HG03342 (cell line): Measurements from ENCODE around the gene TMSB10.

Experiments used
- ATAC-seq: cut with Tn5 transposase; IDR thresholded peaks from one replicate; pipeline ENCODE4 v1.9.1; 2021; ENCODE audit warnings: mild to moderate bottlenecking, moderate library complexity; ENCODE audit not compliant: unreplicated experiment

Gene TMSB10

GRCh38 chr2:84879584-84880394, 25.7 kb upstream of the TMSB10 start:
- ATAC-seq, result peak; percentile 65

DNA sequence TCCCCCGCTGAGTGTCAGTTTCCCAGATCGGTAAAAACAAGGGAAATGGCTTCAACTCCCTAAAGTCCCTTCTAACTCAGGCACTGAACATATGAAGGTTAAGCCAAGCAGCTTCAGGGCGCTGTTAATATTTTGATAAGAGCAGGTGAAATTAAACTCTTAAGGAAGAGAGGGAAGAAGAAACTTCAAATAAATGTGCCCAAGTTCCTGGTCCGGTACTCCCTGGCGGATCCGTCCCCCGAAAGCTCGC, 25.1 kb upstream of the TMSB10 start:
- no peak for ATAC-seq

GRCh38 chr2:84880645-84881521, 24.6 kb upstream of the TMSB10 start, which contains the start of gene TRABD2A:
TRABD2A (minus strand) TSS chr2:84881084; CDS start chr2:84881039, 45 bp downstream.
- ATAC-seq, result no peak

- peak; percentile 55 for ATAC-seq
These were observed 23.7 kb upstream of the TMSB10 start for GRCh38 chr2:84881581-84882413.

DNA sequence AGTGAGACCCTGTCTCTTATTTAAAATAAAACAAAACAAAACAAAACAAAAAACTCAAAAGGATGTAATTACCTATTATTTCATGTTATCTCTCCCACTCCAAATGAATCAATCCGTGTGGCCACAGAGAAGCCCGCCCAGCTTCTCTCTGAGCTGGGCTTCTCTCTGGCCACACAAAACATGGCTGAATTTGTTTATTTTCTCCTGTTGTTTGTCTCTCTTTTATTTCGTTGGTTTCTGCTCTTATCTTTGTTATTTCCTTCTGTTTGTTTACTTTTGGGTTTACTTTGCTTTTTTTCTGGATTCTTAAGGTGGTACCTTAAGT, 23.1 kb upstream of the TMSB10 start:
- ATAC-seq, result no peak

GRCh38 chr2:84882775-84883550, 22.5 kb upstream of the TMSB10 start:
- no peak for ATAC-seq

GRCh38 chr2:84884449-84884848, 21.0 kb upstream of the TMSB10 start:
- ATAC-seq, result no peak

GRCh38 chr2:84885111-84885510, 20.3 kb upstream of the TMSB10 start:
- no peak for ATAC-seq

DNA sequence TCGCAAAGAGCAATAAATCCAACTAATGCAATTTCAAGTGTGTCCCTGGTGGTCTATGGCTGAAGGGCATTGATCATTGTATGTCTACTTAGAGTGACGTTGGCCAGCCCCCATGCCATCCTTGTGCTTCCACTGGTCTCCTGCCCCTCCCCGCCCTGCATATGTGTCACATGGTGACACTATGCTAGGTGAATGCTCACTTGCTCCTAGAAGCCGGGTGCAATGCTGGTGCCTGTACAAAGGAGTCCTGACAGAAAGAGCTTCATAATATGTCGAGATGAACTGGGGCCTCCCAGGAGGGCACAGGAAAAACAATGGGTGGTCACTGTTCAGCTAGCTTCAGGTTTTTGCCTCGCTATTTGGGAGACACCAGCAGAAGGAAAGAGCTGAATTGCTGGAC, 18.7 kb upstream of the TMSB10 start:
- ATAC-seq, result no peak

DNA sequence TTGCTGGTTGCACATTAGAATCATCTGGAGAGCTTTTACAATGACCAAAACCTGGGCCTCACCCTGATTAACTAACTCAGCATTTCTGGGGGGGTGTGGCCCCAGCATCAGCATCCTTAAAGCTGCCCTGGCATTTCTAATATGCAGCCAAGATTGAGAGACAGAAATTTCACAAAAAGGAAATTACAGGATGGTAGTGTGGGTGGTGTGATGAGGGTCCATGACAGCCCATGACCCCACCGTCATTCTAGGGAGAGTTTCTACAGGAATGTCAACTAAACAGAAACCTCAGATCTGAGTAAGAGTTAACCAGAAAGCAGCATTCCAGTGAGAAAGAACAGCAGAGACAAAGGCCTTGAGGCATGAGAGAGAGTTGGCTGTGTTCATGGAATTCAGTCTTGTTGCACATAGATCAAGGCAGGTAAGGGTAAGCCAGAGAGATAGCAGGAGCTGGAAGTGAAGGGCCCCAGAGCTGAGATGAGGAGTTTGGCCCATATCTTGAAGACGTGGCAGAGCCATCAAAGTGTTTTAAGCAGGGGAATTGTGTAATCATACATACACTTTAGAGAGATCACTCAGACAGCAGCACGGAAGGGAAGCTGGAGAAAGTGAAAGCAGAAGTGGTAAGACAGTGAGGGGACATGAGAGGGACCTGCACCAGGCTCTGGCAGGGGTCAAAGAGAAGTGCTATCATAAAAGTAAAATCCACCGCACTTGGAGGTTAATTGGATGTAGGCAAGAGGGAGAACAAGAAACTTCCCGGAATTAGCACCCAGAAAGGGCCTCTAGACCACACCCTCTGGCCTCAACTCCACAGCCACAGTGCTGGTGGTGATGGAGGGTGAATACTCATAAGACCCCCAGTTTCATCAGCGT, 16.8 kb upstream of the TMSB10 start:
- ATAC-seq, result peak; percentile 96

GRCh38 chr2:84889332-84889731, 16.1 kb upstream of the TMSB10 start:
- peak; percentile 3 for ATAC-seq

- no peak for ATAC-seq
These were observed 14.0 kb upstream of the TMSB10 start for GRCh38 chr2:84891355-84892010.

GRCh38 chr2:84894131-84894586, 11.3 kb upstream of the TMSB10 start:
- ATAC-seq, result no peak

GRCh38 chr2:84894758-84895520, 10.5 kb upstream of the TMSB10 start:
- no peak for ATAC-seq

DNA sequence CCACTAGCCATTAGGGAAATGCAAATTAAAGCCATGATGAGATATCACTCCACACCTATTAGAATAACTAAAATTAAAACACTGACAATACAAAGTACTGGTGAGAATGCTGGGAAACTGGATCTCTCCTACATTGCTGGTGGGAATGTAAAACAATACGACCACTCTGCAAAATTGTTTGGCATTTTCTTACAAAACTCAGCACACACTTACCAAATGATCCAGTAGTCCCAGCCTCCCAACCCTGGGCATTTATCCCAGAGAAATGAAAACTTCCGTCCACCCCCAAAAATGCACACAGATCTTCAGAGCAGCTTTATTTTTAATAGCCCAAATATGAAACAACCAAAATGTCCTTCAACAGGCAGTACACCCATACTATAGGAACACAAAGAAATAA, 8.9 kb upstream of the TMSB10 start:
- ATAC-seq, result no peak

DNA sequence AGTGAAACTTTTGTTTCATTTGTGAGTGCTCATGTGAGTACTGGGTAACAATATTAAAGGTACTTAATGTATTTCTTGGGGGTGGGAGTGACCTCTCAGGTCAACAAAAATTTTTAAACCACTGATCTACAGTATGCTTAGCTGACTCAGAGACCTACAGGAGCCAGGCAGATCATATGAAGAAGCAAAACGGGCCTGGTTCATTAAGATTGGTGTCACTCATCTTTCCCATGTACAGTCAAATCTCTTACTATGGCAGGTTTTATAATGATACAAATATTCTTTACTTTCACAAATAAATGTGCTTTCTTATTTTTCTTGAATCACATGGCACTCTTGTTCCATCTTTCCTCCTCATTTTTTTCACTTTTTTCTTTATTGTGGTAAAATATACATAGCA, 7.7 kb upstream of the TMSB10 start:
- ATAC-seq, result no peak

GRCh38 chr2:84899304-84900204, 5.9 kb upstream of the TMSB10 start:
- no peak for ATAC-seq
